Tibial nerve (tissue), 4 donors: ENCODE measurements around the gene TMPRSS6. TPM values are rescaled to one million over a fixed set of nuclear protein-coding genes. Genes with fewer than 3 reads are reported as not detected.
A peak's percentile ranks its signal among the peaks of the same experiment; 100 is the strongest.

ENCODE experiments used
- DNase-seq, 2 donors: peaks; one replicate each; pipeline ENCODE4 v3.0.0-alpha.2; 2019; ENCODE audit warnings: low spot score in 2 of 2
- H3K27ac ChIP-seq, 4 donors: fragments of 200-600 bp; sonication (generic) in 3 of 4; one replicate each; pipeline ENCODE4 v1.5.1; 2017 to 2019; ENCODE audit warnings: mild to moderate bottlenecking in 1 of 4
- H3K27me3 ChIP-seq, 2 donors: fragments of 200-600 bp; sonication (generic) in 1 of 2; one replicate each; pipeline versions ENCODE4 v1.5.1 to v1.6.0; 2017 to 2019
- H3K36me3 ChIP-seq, 3 donors: fragments of 200-600 bp; sonication (generic); one replicate each; pipeline ENCODE4 v1.5.1; 2018 to 2019
- H3K4me1 ChIP-seq, 4 donors: fragments of 200-600 bp; sonication (generic) in 3 of 4; one replicate each; pipeline ENCODE4 v1.5.1; 2017 to 2019
- H3K4me3 ChIP-seq, 4 donors: fragments of 200-600 bp; sonication (generic) in 3 of 4; one replicate each; pipeline ENCODE4 v1.5.1; 2017 to 2019; ENCODE audit warnings: mild to moderate bottlenecking in 1 of 4, moderate library complexity in 1 of 4
- H3K9me3 ChIP-seq, 4 donors: fragments of 200-600 bp; sonication (generic) in 3 of 4; one replicate each; pipeline ENCODE4 v1.5.1; 2017 to 2019
- CTCF ChIP-seq, 5 experiments: fragments of 200-600 bp in 3 of 5; fragments of 450-650 bp in 2 of 5; sonication (generic) in 3 of 5; IDR thresholded peaks; one replicate each; pipeline ENCODE4 v1.5.1; 2016 to 2019; ENCODE audit warnings: antibody characterized with exemption in 5 of 5, mild to moderate bottlenecking in 3 of 5, moderate library complexity in 2 of 5
- EP300 ChIP-seq, 2 donors: sonication (generic); formaldehyde crosslinking; IDR thresholded peaks; one replicate each; pipeline ENCODE4 v1.6.1; 2017; ENCODE audit warnings: antibody characterized with exemption in 2 of 2, mild to moderate bottlenecking in 1 of 2
- POLR2A ChIP-seq, 2 donors: fragments of 450-650 bp; IDR thresholded peaks; one replicate each; pipeline ENCODE4 v1.6.1; 2017; ENCODE audit warnings: antibody characterized with exemption in 2 of 2, mild to moderate bottlenecking in 2 of 2, moderate library complexity in 2 of 2
- WGBS, 2 donors: methylation state at CpG; one replicate each; pipeline ENCODE4 v1.1.5; 2018; 5-methylcytosine and 5-hydroxymethylcytosine counted together
- total RNA-seq, 4 donors: library from RNA; depleted of rRNA; stranded (reverse); fragments of >200 nt; gene quantifications; one replicate each; pipeline ENCODE4 v1.1.0, GENCODE V29; 2016

Gene TMPRSS6
- total RNA-seq, 4 donors from 2014 or later: not detected

GRCh38 chr22:37046589-37046988 is 62.9 kb downstream of the TMPRSS6 start:
- Histone ChIP-seq H3K27me3 (no peaks in the 10 kb centered on the region), H3K4me3 (no peak overlapping the region), H3K36me3 (no peaks in the 10 kb centered on the region), H3K4me1 (peaks cover 0 to 12% (median 0%) of the 10 kb centered on the region in 4 donors), H3K27ac (no peak overlapping the region), H3K9me3 (no peaks in the 10 kb centered on the region)
- WGBS, 2 donors: 93 to 94% methylated on average over 6 of the region's 6 CpGs
- DNase-seq: no peak
- TF ChIP-seq EP300 (IDR thresholded peaks at IDR 0.05) (no peak), CTCF (IDR thresholded peaks at IDR 0.05) (no peak), POLR2A (IDR thresholded peaks at IDR 0.05) (no peak)

GRCh38 chr22:37045958-37046357 is 63.6 kb downstream of the TMPRSS6 start:
- H3K4me1 ChIP-seq: peaks cover 0 to 7% (median 0%) of the 10 kb centered on the region in 4 donors
- no peaks in the 10 kb centered on the region for H3K27me3 ChIP-seq
- WGBS, 2 donors: 40 to 44% methylated on average over 4 of the region's 4 CpGs
- no peak overlapping the region for H3K4me3 ChIP-seq
- no peak for DNase-seq
- peak in 2 of 5 experiments; percentile 21 to 31 for TF ChIP-seq CTCF (IDR thresholded peaks at IDR 0.05)
- TF ChIP-seq EP300 (IDR thresholded peaks at IDR 0.05): no peak
- no peaks in the 10 kb centered on the region for H3K36me3 ChIP-seq
- no peak overlapping the region for H3K27ac ChIP-seq
- H3K9me3 ChIP-seq: no peaks in the 10 kb centered on the region

GRCh38 chr22:37044634-37045625 is 64.6 kb downstream of the TMPRSS6 start:
- TF ChIP-seq EP300 (IDR thresholded peaks at IDR 0.05): no peak
- TF ChIP-seq POLR2A (IDR thresholded peaks at IDR 0.05): no peak
- TF ChIP-seq CTCF (IDR thresholded peaks at IDR 0.05): no peak

GRCh38 chr22:37043828-37044538 is 65.5 kb downstream of the TMPRSS6 start:
- no peaks in the 10 kb centered on the region for H3K27me3 ChIP-seq
- no peaks in the 10 kb centered on the region for H3K36me3 ChIP-seq
- no peak overlapping the region for H3K27ac ChIP-seq
- peak in 1 of 2 donors; percentile 12 for DNase-seq
- TF ChIP-seq POLR2A (IDR thresholded peaks at IDR 0.05): no peak
- TF ChIP-seq CTCF (IDR thresholded peaks at IDR 0.05): peak; percentile 31 to 53 (median 46)
- TF ChIP-seq EP300 (IDR thresholded peaks at IDR 0.05): no peak
- no peaks in the 10 kb centered on the region for H3K9me3 ChIP-seq
- H3K4me3 ChIP-seq: no peak overlapping the region
- 52 to 67% methylated on average over 11 to 15 of the region's 17 CpGs for WGBS, 2 donors
- H3K4me1 ChIP-seq: peaks cover 0 to 5% (median 0%) of the 10 kb centered on the region in 4 donors

More at GRCh38 chr22:37044634-37045625, 64.6 kb downstream of the TMPRSS6 start:
- peaks cover 0 to 5% (median 0%) of the 10 kb centered on the region in 4 donors for H3K4me1 ChIP-seq
- no peaks in the 10 kb centered on the region for H3K36me3 ChIP-seq
- H3K27me3 ChIP-seq: no peaks in the 10 kb centered on the region
- no peaks in the 10 kb centered on the region for H3K9me3 ChIP-seq
- no peak overlapping the region for H3K27ac ChIP-seq
- WGBS, 2 donors: 75 to 82% methylated on average over 9 of the region's 9 CpGs
- H3K4me3 ChIP-seq: no peak overlapping the region
- DNase-seq: no peak
